Measurements from ENCODE around the gene MYRIP. TPM values are rescaled to one million over a fixed set of nuclear protein-coding genes. Genes with fewer than 3 reads are reported as not detected.

The MYRIP gene
- total RNA-seq, 1 experiment from 2014 or later: 0.44 TPM

- Histone ChIP-seq H3K4me1 (ENCODE audit: control insufficient read depth in 1 of 2, insufficient read depth in 2 of 2, low read length in 2 of 2) (no peaks in the 10 kb centered on the region), H3K9ac (ENCODE audit: low read length) (no peak overlapping the region), H3K79me2 (ENCODE audit: insufficient read depth, low read length) (no peaks in the 10 kb centered on the region), H3K27ac (ENCODE audit: low read depth, low read length) (no peak overlapping the region), H3K4me3 (replicated peaks in 1 of 2; ENCODE audit: low read depth in 1 of 2, low read length in 2 of 2) (no peak overlapping the region), H2AFZ (ENCODE audit: low read depth, low read length, poor library complexity, severe bottlenecking) (no peak overlapping the region), H3K9me2 (ENCODE audit: insufficient read depth) (no peaks in the 10 kb centered on the region), H3K27me3 (ENCODE audit: insufficient read depth, low read length) (peaks cover 14% of the 10 kb centered on the region; the same call in 1 of the 2 replicates), H3K9me3 (ENCODE audit: control insufficient read depth in 1 of 2, insufficient read depth in 1 of 2, low read depth in 1 of 2, low read length in 2 of 2) (no peaks in the 10 kb centered on the region), H4K20me1 (ENCODE audit: insufficient read depth) (no peaks in the 10 kb centered on the region), H3K36me3 (ENCODE audit: control insufficient read depth in 1 of 2, insufficient read depth in 2 of 2, low read length in 2 of 2) (no peaks in the 10 kb centered on the region), H3K4me2 (ENCODE audit: low read length) (no peak overlapping the region)
- intact Hi-C loops (cut with micrococcal nuclease): no loop called here
- DNase-seq (ENCODE audit: low read depth, low spot score): no peak
- BruUV-seq (replicated peaks): no TSS peak
- TF ChIP-seq ZFX (IDR thresholded peaks at IDR 0.05) (no peak), SP1 (IDR thresholded peaks at IDR 0.05; ENCODE audit: low read depth) (no peak), POLR2AphosphoS5 (IDR thresholded peaks at IDR 0.05; ENCODE audit: low read depth, low read length) (no peak), ATF3 (IDR thresholded peaks at IDR 0.05) (no peak), POLR2A (IDR thresholded peaks at IDR 0.05; ENCODE audit: borderline replicate concordance, extremely low read depth, insufficient read depth, insufficient read length) (no peak), CTCF (IDR thresholded peaks at IDR 0.05 in 2 of 3, conservative IDR thresholded peaks at IDR 0.05 in 1 of 3; ENCODE audit: borderline replicate concordance in 1 of 3, insufficient read depth in 1 of 3, low read depth in 2 of 3, low read length in 2 of 3) (no peak), FOSL1 (IDR thresholded peaks at IDR 0.05; ENCODE audit: low read depth) (no peak), MAX (IDR thresholded peaks at IDR 0.05) (no peak), ELF1 (IDR thresholded peaks at IDR 0.05; ENCODE audit: borderline replicate concordance, low read depth) (no peak), EZH2phosphoT487 (IDR thresholded peaks at IDR 0.05; ENCODE audit: borderline replicate concordance) (no peak), CEBPB (IDR thresholded peaks at IDR 0.05; ENCODE audit: low read depth) (no peak), ZBTB33 (IDR thresholded peaks at IDR 0.05; ENCODE audit: extremely low read depth, insufficient replicate concordance, low read length) (no peak), CBX3 (IDR thresholded peaks at IDR 0.05; ENCODE audit: low read depth) (no peak), REST (IDR thresholded peaks at IDR 0.05; ENCODE audit: low read depth) (no peak), RAD21 (IDR thresholded peaks at IDR 0.05; ENCODE audit: low read depth) (no peak)
- ChIA-PET CTCF (no interaction called here), RAD21 (ENCODE audit: low non-redundant PET in 1 of 2, low total read pairs in 2 of 2, uncharacterized antibody in 2 of 2, unreplicated experiment in 2 of 2) (no interaction called here), POLR2A (no interaction called here)
- no peak for ATAC-seq
Observed at GRCh38 chr3:40229963-40230362, 420.6 kb downstream of the MYRIP start.

Measured in HCT116 (cell line).